Calu3 (cell line): ENCODE data around the gene TPRA1. TPM values are rescaled to one million over a fixed set of nuclear protein-coding genes. Genes with fewer than 3 reads are reported as not detected.

Source experiments
- BruUV-seq: library from RNA; stranded (reverse); fragments of 400-500 nt; replicated peaks from 2 replicates; lab custom pipeline; 2021; lab: Mats Ljungman, UMichigan
- CTCF ChIA-PET: fragments of 300-600 bp; sonication (Branson Sonifier 250); formaldehyde crosslinking; loops from one replicate; lab custom pipeline; 2022; ENCODE audit warnings: antibody characterized with exemption; lab: Charles Lee
- DNase-seq: peaks from one replicate; pipeline ENCODE4 v3.0.0; 2022
- H3K27ac Mint-ChIP-seq: one replicate; pipeline ENCODE4 v1.8.0; 2022; ENCODE audit warnings: mixed read lengths; ENCODE audit not compliant: unreplicated experiment
- H3K27me3 Mint-ChIP-seq: one replicate; pipeline ENCODE4 v1.8.0; 2022; ENCODE audit warnings: mixed read lengths; ENCODE audit not compliant: unreplicated experiment
- H3K36me3 Mint-ChIP-seq: one replicate; pipeline ENCODE4 v1.8.0; 2022; ENCODE audit warnings: mild to moderate bottlenecking, moderate library complexity, mixed read lengths; ENCODE audit not compliant: insufficient read depth, unreplicated experiment
- H3K4me1 Mint-ChIP-seq: one replicate; pipeline ENCODE4 v1.8.0; 2022; ENCODE audit warnings: mild to moderate bottlenecking, low read depth, mixed read lengths; ENCODE audit not compliant: unreplicated experiment
- H3K4me3 Mint-ChIP-seq: one replicate; pipeline ENCODE4 v1.8.0; 2022; ENCODE audit warnings: mild to moderate bottlenecking, low read depth, moderate library complexity, mixed read lengths; ENCODE audit not compliant: unreplicated experiment
- H3K9me3 Mint-ChIP-seq: one replicate; pipeline ENCODE4 v1.8.0; 2022; ENCODE audit warnings: low read depth, mixed read lengths; ENCODE audit not compliant: unreplicated experiment
- intact Hi-C: fragments of 100-400 bp; cut with micrococcal nuclease; formaldehyde crosslinking; loops from one replicate; pipeline ENCODE4 v1.10.0; 2022; ENCODE audit not compliant: unreplicated experiment
- total RNA-seq: library from RNA; stranded (reverse); gene quantifications from 2 replicates; pipeline ENCODE4 v1.2.3, GENCODE V29; 2022
- TF ChIP-seq, protein P1 (sequence below): fragments of 200-600 bp; IDR thresholded peaks from one replicate; pipeline ENCODE4 v1.8.0; 2022; ENCODE audit warnings: antibody characterized with exemption; ENCODE audit not compliant: unreplicated experiment

Gene TPRA1
- total RNA-seq, 1 experiment from 2014 or later = 66.4 TPM

DNA sequence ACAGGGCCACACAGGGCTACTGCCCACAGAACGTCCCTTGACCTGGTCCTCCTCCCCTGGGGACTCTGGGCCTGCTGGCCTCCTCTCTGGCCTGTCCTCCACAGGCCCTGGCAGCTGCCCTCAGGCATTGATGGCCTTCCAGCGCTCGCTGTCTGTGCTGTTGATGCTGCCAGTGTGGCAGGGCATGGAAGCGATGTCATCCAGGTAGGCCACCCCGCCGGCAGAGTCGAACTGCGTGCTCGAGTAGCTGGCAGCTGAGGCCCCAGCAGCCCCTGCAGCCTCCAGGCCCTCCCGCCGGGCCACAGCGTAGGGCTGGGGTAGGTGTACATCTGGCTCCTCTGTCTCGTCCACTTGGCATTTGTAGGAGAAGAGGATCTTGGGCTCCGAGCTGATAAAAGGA, 17.1 kb downstream of the TPRA1 start:
- H3K9me3 Mint-ChIP-seq = no peaks in the 10 kb centered on the region
- TF ChIP-seq, protein P1, sequence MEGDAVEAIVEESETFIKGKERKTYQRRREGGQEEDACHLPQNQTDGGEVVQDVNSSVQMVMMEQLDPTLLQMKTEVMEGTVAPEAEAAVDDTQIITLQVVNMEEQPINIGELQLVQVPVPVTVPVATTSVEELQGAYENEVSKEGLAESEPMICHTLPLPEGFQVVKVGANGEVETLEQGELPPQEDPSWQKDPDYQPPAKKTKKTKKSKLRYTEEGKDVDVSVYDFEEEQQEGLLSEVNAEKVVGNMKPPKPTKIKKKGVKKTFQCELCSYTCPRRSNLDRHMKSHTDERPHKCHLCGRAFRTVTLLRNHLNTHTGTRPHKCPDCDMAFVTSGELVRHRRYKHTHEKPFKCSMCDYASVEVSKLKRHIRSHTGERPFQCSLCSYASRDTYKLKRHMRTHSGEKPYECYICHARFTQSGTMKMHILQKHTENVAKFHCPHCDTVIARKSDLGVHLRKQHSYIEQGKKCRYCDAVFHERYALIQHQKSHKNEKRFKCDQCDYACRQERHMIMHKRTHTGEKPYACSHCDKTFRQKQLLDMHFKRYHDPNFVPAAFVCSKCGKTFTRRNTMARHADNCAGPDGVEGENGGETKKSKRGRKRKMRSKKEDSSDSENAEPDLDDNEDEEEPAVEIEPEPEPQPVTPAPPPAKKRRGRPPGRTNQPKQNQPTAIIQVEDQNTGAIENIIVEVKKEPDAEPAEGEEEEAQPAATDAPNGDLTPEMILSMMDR = no peak
- H3K27me3 Mint-ChIP-seq = no peaks in the 10 kb centered on the region
- BruUV-seq = no TSS peak
- H3K36me3 Mint-ChIP-seq = peaks cover 44% of the 10 kb centered on the region
- CTCF ChIA-PET = no interaction called here
- no peak for DNase-seq
- no peak overlapping the region for H3K27ac Mint-ChIP-seq
- intact Hi-C loops = no loop called here
- H3K4me3 Mint-ChIP-seq = no peak overlapping the region
- H3K4me1 Mint-ChIP-seq = peaks cover 19% of the 10 kb centered on the region

DNA sequence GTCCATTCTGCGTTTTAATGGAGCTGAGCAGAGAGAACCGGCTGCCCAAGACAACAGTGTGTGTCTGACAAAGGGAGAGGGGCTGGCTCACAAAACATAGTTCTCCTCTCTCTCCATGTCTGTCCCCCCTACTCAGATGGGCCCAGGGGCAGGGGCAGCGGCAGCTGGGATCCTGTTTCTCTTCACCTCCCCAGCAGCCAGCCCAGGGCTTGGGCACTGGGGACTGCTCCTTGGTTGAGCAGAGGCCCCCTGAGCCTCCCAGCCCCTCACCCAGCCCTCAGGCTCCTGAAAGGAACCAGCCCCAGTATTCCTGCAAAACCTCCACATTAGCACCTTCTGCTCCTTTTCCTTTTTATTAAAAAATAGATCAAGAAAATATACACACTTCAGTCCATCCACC, 17.8 kb downstream of the TPRA1 start:
- no peaks in the 10 kb centered on the region for H3K9me3 Mint-ChIP-seq
- no peak overlapping the region for H3K27ac Mint-ChIP-seq
- CTCF ChIA-PET = no interaction called here
- no TSS peak for BruUV-seq
- peaks cover 19% of the 10 kb centered on the region for H3K4me1 Mint-ChIP-seq
- TF ChIP-seq, protein P1 = no peak
- H3K36me3 Mint-ChIP-seq = peaks cover 44% of the 10 kb centered on the region
- no peak overlapping the region for H3K4me3 Mint-ChIP-seq
- no peak for DNase-seq
- no peaks in the 10 kb centered on the region for H3K27me3 Mint-ChIP-seq
- intact Hi-C loops = no loop called here

DNA sequence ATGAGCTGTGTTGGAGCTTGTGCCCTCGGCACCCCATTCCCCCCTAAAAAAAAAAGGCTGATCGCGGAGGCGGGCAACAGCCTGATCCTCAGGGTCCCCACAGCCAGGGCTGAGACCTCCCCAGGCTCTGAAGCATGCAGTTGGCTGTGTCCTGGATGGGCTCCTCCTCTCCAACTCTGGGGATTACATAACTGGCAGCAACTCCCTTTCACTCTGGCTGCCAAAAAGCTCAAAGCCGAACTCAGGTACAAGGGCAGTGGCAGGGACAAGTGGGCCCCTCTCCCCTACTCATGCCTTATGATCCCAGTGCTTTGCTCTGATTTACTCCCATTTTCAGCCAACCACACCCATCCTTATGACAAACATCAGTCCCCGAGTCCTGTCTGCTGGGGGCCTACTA, 18.3 kb downstream of the TPRA1 start:
- H3K4me3 Mint-ChIP-seq = no peak overlapping the region
- CTCF ChIA-PET = no interaction called here
- intact Hi-C loops = no loop called here
- peaks cover 44% of the 10 kb centered on the region for H3K36me3 Mint-ChIP-seq
- no peak overlapping the region for H3K27ac Mint-ChIP-seq
- DNase-seq = no peak
- BruUV-seq = no TSS peak
- H3K27me3 Mint-ChIP-seq = no peaks in the 10 kb centered on the region
- H3K4me1 Mint-ChIP-seq = peaks cover 19% of the 10 kb centered on the region
- H3K9me3 Mint-ChIP-seq = no peaks in the 10 kb centered on the region
- TF ChIP-seq, protein P1 = no peak

DNA sequence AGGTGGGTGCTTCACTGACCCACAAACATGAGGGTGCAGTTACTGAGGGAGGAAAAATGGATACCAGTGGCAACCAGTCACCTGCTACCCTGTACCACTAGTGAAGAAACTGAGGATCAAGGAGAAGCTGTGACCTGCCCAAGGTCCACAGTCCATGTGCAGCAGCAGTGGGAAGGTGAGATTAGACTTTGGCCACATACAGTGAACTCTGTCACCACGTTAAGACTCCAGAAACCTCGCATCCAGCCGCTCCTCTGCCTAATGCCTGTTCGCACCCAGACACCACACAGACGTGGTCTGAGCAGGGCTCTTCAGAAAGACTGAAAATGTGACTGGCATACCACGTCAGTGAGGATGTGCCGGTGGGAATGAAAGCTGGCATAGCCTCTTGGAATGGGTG, 20.0 kb downstream of the TPRA1 start:
- no peak overlapping the region for H3K27ac Mint-ChIP-seq
- TF ChIP-seq, protein P1 = no peak
- CTCF ChIA-PET = interaction anchor here (0.6 kb wide), 1 partner anchor 187 kb away, joined by 4 read pairs; no protein-coding TSS in a partner anchor
- intact Hi-C loops = no loop called here
- DNase-seq = no peak
- H3K27me3 Mint-ChIP-seq = peaks cover 10% of the 10 kb centered on the region
- no peaks in the 10 kb centered on the region for H3K9me3 Mint-ChIP-seq
- H3K4me1 Mint-ChIP-seq = peaks cover 10% of the 10 kb centered on the region
- H3K36me3 Mint-ChIP-seq = peaks cover 36% of the 10 kb centered on the region
- no peak overlapping the region for H3K4me3 Mint-ChIP-seq
- BruUV-seq = no TSS peak
